OCI-LY1 (cell line): ENCODE results near the gene FBXO3.

Experiments
- EZH2 ChIP-seq: fragments of 200-600 bp; sonication (generic), shearing (Covaris generic); IDR thresholded peaks from 2 replicates; pipeline ENCODE4 v1.8.0; 2017; ENCODE audit warnings: borderline replicate concordance, mixed run types, mild to moderate bottlenecking, antibody characterized with exemption, low read length, moderate library complexity, mixed read lengths
- TF ChIP-seq, protein P1 (sequence below): fragments of 200-600 bp; sonication (generic), shearing (Covaris generic); IDR thresholded peaks from 2 replicates; pipeline ENCODE4 v1.5.1; 2017; ENCODE audit warnings: mild to moderate bottlenecking, antibody characterized with exemption, low read length, moderate library complexity, mixed read lengths

DNA sequence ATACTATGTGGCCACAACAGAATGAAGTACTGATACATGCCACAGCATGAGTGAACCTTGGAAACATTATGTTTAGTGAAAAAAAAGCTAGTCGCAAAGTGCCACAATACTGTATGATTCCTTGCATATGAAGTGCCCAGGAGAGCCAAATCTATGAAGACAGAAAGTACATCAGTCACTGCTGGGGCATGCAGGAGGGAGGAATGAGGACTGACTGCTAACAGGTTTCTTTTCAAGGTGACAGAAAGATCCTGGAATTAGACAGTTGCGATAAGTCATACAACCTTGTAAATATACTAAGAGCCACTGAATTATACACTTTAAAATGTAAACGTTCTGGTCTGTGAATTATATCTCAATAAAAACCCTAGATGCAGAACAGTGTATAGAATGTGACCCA lies 61.9 kb downstream of the FBXO3 start:
- TF ChIP-seq, protein P1, sequence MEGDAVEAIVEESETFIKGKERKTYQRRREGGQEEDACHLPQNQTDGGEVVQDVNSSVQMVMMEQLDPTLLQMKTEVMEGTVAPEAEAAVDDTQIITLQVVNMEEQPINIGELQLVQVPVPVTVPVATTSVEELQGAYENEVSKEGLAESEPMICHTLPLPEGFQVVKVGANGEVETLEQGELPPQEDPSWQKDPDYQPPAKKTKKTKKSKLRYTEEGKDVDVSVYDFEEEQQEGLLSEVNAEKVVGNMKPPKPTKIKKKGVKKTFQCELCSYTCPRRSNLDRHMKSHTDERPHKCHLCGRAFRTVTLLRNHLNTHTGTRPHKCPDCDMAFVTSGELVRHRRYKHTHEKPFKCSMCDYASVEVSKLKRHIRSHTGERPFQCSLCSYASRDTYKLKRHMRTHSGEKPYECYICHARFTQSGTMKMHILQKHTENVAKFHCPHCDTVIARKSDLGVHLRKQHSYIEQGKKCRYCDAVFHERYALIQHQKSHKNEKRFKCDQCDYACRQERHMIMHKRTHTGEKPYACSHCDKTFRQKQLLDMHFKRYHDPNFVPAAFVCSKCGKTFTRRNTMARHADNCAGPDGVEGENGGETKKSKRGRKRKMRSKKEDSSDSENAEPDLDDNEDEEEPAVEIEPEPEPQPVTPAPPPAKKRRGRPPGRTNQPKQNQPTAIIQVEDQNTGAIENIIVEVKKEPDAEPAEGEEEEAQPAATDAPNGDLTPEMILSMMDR = no peak
- TF ChIP-seq EZH2 = no peak
